Mononuclear cell (primary cell): ENCODE data around the gene MFAP4. TPM values are rescaled to one million over a fixed set of nuclear protein-coding genes. Genes with fewer than 3 reads are reported as not detected.

ENCODE experiments used
- H3K27me3 ChIP-seq: 2 replicates; pipeline ENCODE4 v1.6.0; 2011; ENCODE audit warnings: low read length, control low read depth; ENCODE audit not compliant: insufficient read depth
- H3K4me1 ChIP-seq: 2 replicates; pipeline ENCODE4 v1.5.1; 2011; ENCODE audit warnings: mild to moderate bottlenecking, low read length, control low read depth; ENCODE audit not compliant: insufficient read depth
- H3K4me3 ChIP-seq: 2 replicates; pipeline ENCODE4 v1.5.1; 2011; ENCODE audit warnings: mild to moderate bottlenecking, low read length, moderate library complexity
- H3K9me3 ChIP-seq: 2 replicates; pipeline ENCODE4 v1.5.1; 2011; ENCODE audit warnings: low read depth, mild to moderate bottlenecking, control low read depth, low read length
- total RNA-seq: library from RNA; depleted of rRNA; stranded (reverse); fragments of >200 nt; gene quantifications from one replicate; pipeline ENCODE4 v1.2.3, GENCODE V29; 2012

The MFAP4 gene, protein sequence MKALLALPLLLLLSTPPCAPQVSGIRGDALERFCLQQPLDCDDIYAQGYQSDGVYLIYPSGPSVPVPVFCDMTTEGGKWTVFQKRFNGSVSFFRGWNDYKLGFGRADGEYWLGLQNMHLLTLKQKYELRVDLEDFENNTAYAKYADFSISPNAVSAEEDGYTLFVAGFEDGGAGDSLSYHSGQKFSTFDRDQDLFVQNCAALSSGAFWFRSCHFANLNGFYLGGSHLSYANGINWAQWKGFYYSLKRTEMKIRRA
- total RNA-seq, result not detected

GRCh38 chr17:19386974-19387920, at the start of gene MFAP4:
Gene MFAP4, minus strand, starts transcription at chr17:19387190. Its CDS starts 35 bp downstream, at chr17:19387155.
- peaks cover 52% of the 10 kb centered on the region for H3K4me1 ChIP-seq
- no peaks in the 10 kb centered on the region for H3K9me3 ChIP-seq
- H3K27me3 ChIP-seq, result no peaks in the 10 kb centered on the region
- no peak within 1 kb of the TSS for H3K4me3 ChIP-seq

- Histone ChIP-seq H3K27me3 (no peaks in the 10 kb centered on the region), H3K9me3 (no peaks in the 10 kb centered on the region), H3K4me3 (no peak overlapping the region), H3K4me1 (no peaks in the 10 kb centered on the region)
Observed at GRCh38 chr17:19433727-19434340, 46.8 kb upstream of the MFAP4 start.

GRCh38 chr17:19433255-19433654, 46.3 kb upstream of the MFAP4 start:
- Histone ChIP-seq H3K4me1 (no peaks in the 10 kb centered on the region), H3K27me3 (no peaks in the 10 kb centered on the region), H3K4me3 (no peak overlapping the region), H3K9me3 (no peaks in the 10 kb centered on the region)

DNA sequence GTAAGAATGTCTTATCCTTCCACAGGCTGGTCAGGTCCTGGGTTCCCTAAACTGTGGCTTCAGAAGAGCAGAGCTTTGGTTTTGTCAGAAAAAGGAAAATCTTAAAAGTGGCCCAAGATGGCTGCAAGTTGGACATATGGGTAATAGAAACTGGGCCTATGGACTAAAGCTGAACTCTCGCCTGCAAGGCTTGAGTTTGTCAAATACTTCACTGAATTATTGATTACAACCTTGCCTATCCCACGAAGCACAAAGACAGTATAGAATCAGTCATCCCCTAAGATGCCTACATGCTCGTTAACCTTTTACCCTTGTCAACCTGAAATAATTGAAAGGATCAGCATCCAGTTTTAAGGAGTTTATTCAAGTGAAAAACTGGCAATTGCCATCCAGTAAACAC, 44.7 kb upstream of the MFAP4 start:
- H3K27me3 ChIP-seq, result no peaks in the 10 kb centered on the region
- no peaks in the 10 kb centered on the region for H3K4me1 ChIP-seq
- H3K4me3 ChIP-seq, result no peak overlapping the region
- H3K9me3 ChIP-seq, result no peaks in the 10 kb centered on the region

DNA sequence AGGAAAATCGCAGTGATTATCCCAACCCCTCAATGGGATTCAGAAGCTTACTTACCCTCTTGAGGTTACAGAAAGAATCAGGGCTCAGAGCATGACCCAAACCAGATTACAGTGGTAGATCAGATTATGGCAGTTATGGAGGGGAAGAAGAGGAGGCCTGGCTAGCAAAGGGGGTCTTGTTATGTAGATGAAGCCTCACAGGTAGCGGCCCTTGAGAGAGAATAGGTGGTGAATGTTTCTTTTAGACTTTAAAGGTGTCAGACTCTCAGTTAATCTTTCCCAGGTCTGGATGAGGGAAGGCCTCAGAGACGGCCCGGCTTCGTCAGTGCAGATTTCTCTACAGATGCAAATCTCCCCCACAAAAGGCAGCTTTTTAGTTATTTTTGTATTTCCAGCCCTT, 39.6 kb upstream of the MFAP4 start:
- Histone ChIP-seq H3K4me1 (no peaks in the 10 kb centered on the region), H3K4me3 (no peak overlapping the region), H3K9me3 (no peaks in the 10 kb centered on the region), H3K27me3 (no peaks in the 10 kb centered on the region)

- no peaks in the 10 kb centered on the region for H3K4me1 ChIP-seq
- no peaks in the 10 kb centered on the region for H3K9me3 ChIP-seq
- no peak overlapping the region for H3K4me3 ChIP-seq
- H3K27me3 ChIP-seq, result no peaks in the 10 kb centered on the region
Observed at GRCh38 chr17:19424934-19425868, 38.2 kb upstream of the MFAP4 start.

- Histone ChIP-seq H3K4me3 (no peak overlapping the region), H3K9me3 (no peaks in the 10 kb centered on the region), H3K4me1 (no peaks in the 10 kb centered on the region), H3K27me3 (no peaks in the 10 kb centered on the region)
Observed at GRCh38 chr17:19421926-19422325, 34.9 kb upstream of the MFAP4 start.

DNA sequence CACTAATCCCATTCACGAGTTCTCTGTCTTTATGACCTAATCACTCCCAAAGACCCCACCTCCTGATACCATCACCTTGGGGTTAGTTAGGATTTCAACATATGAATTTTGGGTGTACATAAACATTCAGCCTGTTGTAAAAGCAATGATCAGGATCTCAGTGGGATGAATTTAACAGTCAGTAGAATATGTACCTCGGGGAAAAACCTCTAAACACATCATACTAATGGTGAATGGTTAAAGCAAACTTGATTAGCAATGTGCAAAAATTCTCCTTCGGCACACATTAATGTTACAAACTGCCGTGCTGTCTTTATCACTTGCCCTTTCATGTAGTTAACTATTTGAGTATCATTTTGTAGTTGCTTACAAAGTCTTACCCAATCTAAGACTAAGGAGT, 34.2 kb upstream of the MFAP4 start:
- H3K27me3 ChIP-seq, result no peaks in the 10 kb centered on the region
- no peak overlapping the region for H3K4me3 ChIP-seq
- no peaks in the 10 kb centered on the region for H3K4me1 ChIP-seq
- no peaks in the 10 kb centered on the region for H3K9me3 ChIP-seq

DNA sequence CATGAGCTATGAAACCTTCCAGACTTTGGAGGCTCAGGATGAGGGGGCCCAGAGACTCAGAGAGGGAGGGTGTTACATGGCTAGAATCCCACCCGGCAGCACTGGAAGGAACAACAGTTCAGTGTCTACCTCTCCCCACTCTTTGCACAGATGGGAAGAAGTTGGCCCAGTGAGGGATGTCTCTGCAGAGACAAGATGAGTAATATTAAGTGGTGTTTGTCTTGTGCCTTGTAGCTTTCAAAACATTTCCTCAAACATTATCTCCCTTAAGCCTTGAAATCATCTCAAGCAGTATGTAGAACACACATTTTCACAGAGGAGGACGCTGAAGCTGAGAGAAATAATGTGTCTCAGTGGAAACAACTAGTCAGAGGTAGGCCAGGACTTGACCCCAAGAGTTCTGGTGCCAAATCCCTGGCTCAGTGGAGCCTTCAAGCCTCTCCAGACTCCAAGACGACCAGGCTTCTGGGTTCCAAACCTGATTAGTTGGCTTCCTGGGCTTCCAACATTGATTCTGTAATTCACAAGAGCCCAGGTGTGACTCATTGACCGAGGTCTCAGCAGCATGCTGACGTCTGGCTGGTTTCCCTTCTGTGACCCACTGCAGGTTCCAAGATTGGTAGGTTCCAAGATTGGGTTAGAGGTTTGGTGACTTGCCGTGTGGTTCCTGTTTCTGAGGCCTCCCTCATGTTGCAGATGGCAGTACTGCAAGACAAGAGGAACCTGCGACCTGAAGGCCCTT, 31.4 kb upstream of the MFAP4 start:
- Histone ChIP-seq H3K27me3 (no peaks in the 10 kb centered on the region), H3K9me3 (no peaks in the 10 kb centered on the region), H3K4me3 (no peak overlapping the region)

GRCh38 chr17:19417611-19418010, 30.6 kb upstream of the MFAP4 start:
- H3K27me3 ChIP-seq, result no peaks in the 10 kb centered on the region
- no peak overlapping the region for H3K4me3 ChIP-seq
- H3K9me3 ChIP-seq, result no peaks in the 10 kb centered on the region
- H3K4me1 ChIP-seq, result no peaks in the 10 kb centered on the region

More for the DNA sequence above, 31.4 kb upstream of the MFAP4 start:
- no peaks in the 10 kb centered on the region for H3K4me1 ChIP-seq

GRCh38 chr17:19415806-19416775, 29.1 kb upstream of the MFAP4 start:
- no peaks in the 10 kb centered on the region for H3K4me1 ChIP-seq
- H3K4me3 ChIP-seq, result no peak overlapping the region
- H3K9me3 ChIP-seq, result no peaks in the 10 kb centered on the region
- no peaks in the 10 kb centered on the region for H3K27me3 ChIP-seq

- no peaks in the 10 kb centered on the region for H3K9me3 ChIP-seq
- no peak overlapping the region for H3K4me3 ChIP-seq
- no peaks in the 10 kb centered on the region for H3K27me3 ChIP-seq
- no peaks in the 10 kb centered on the region for H3K4me1 ChIP-seq
Observed at GRCh38 chr17:19415311-19415710, 28.3 kb upstream of the MFAP4 start.
